ENCODE data around the gene BST2. TPM values are rescaled to one million over a fixed set of nuclear protein-coding genes. Genes with fewer than 3 reads are reported as not detected.

Gene BST2
- total RNA-seq, 4 donors from 2014 or later = 25.3 to 59.7 (median 51.0) TPM

- Histone ChIP-seq H3K27ac (replicated peaks in 1 of 4) (no peak overlapping the region), H3K36me3 (peaks cover 0 to 13% (median 0%) of the 10 kb centered on the region in 4 donors), H3K4me3 (no peak overlapping the region), H3K9me3 (no peaks in the 10 kb centered on the region), H3K27me3 (peaks cover 0 to 52% (median 2%) of the 10 kb centered on the region in 4 donors), H3K4me1 (peaks cover 10 to 38% (median 20%) of the 10 kb centered on the region in 4 donors)
- intact Hi-C loops (cut with DNase I) = no loop called here
- TF ChIP-seq POLR2AphosphoS5 (IDR thresholded peaks at IDR 0.05) (no peak), CTCF (IDR thresholded peaks at IDR 0.05) (no peak), EP300 (IDR thresholded peaks at IDR 0.05) (no peak), POLR2A (IDR thresholded peaks at IDR 0.05; ENCODE audit: low read depth) (no peak)
- 96% methylated on average over 6 of the region's 6 CpGs for WGBS
- DNase-seq (ENCODE audit: extremely low spot score) = no peak
These were observed 3.8 kb downstream of the BST2 start for GRCh38 chr19:17401628-17402027.

- whole genome bisulfite sequencing = 67% methylated on average over 8 of the region's 8 CpGs
- TF ChIP-seq POLR2AphosphoS5 (IDR thresholded peaks at IDR 0.05) (no peak), EP300 (IDR thresholded peaks at IDR 0.05) (no peak), POLR2A (IDR thresholded peaks at IDR 0.05; ENCODE audit: low read depth) (no peak), CTCF (IDR thresholded peaks at IDR 0.05) (no peak)
These were observed 6.4 kb downstream of the BST2 start for GRCh38 chr19:17398902-17399527.

GRCh38 chr19:17394891-17395415 is 10.5 kb downstream of the BST2 start:
- Histone ChIP-seq H3K27me3 (peaks cover 0 to 78% (median 24%) of the 10 kb centered on the region in 4 donors), H3K9me3 (peaks cover 0 to 2% (median 0%) of the 10 kb centered on the region in 4 donors), H3K4me3 (no peak overlapping the region), H3K36me3 (peaks cover 0 to 1% (median 0%) of the 10 kb centered on the region in 4 donors), H3K4me1 (peaks cover 11 to 32% (median 29%) of the 10 kb centered on the region in 4 donors), H3K27ac (replicated peaks in 1 of 4) (no peak overlapping the region)
- DNase-seq (ENCODE audit: extremely low spot score) = no peak
- TF ChIP-seq CTCF (IDR thresholded peaks at IDR 0.05) = peak; percentile 38 to 71 (median 45)
- TF ChIP-seq EP300 (IDR thresholded peaks at IDR 0.05) = no peak
- WGBS = 34% methylated on average over 19 of the region's 19 CpGs
- intact Hi-C loops (cut with DNase I) = loop anchor here (5.0 kb wide), 1 partner anchor 103 kb away; no protein-coding TSS in a partner anchor

More at GRCh38 chr19:17398902-17399527, 6.4 kb downstream of the BST2 start:
- no peak for DNase-seq (ENCODE audit: extremely low spot score)
- peaks cover 0 to 73% (median 6%) of the 10 kb centered on the region in 4 donors for H3K27me3 ChIP-seq
- peaks cover 0 to 13% (median 0%) of the 10 kb centered on the region in 4 donors for H3K36me3 ChIP-seq
- H3K27ac ChIP-seq (replicated peaks in 1 of 4) = no peak overlapping the region
- intact Hi-C loops (cut with DNase I) = no loop called here
- no peaks in the 10 kb centered on the region for H3K9me3 ChIP-seq
- peaks cover 8 to 24% (median 12%) of the 10 kb centered on the region in 4 donors for H3K4me1 ChIP-seq
- H3K4me3 ChIP-seq = no peak overlapping the region

GRCh38 chr19:17393914-17394313 is 11.5 kb downstream of the BST2 start, which contains the start of gene CCDC194:
TSS of gene CCDC194 (minus strand) at chr19:17394196. CDS start at chr19:17394158, 38 bp downstream.
- no peak within 1 kb of the TSS for H3K27ac ChIP-seq (replicated peaks in 1 of 4)
- no peak for DNase-seq (ENCODE audit: extremely low spot score)
- no peak within 1 kb of the TSS for H3K4me3 ChIP-seq
- no peaks in the 10 kb centered on the region for H3K36me3 ChIP-seq
- peaks cover 0 to 82% (median 28%) of the 10 kb centered on the region in 4 donors for H3K27me3 ChIP-seq
- peaks cover 11 to 32% (median 29%) of the 10 kb centered on the region in 4 donors for H3K4me1 ChIP-seq
- TF ChIP-seq EP300 (IDR thresholded peaks at IDR 0.05) = no peak
- no peak for TF ChIP-seq POLR2A (IDR thresholded peaks at IDR 0.05; ENCODE audit: low read depth)
- no peak for TF ChIP-seq CTCF (IDR thresholded peaks at IDR 0.05)
- TF ChIP-seq POLR2AphosphoS5 (IDR thresholded peaks at IDR 0.05) = no peak
- peaks cover 0 to 9% (median 8%) of the 10 kb centered on the region in 4 donors for H3K9me3 ChIP-seq
- WGBS = 33% methylated on average over 10 of the region's 41 CpGs
- intact Hi-C loops (cut with DNase I) = loop anchor here (5.0 kb wide), 1 partner anchor 102 kb away; no protein-coding TSS in a partner anchor
